Sigmoid colon (tissue), 3 donors: ENCODE measurements around the gene NUDT6.

Source experiments
- CTCF ChIP-seq, 4 experiments: fragments of 450-650 bp in 3 of 4; fragments of 200-600 bp in 1 of 4; IDR thresholded peaks; one replicate each; pipeline ENCODE4 v1.5.1; 2016 to 2019; ENCODE audit warnings: antibody characterized with exemption in 4 of 4, mild to moderate bottlenecking in 3 of 4, moderate library complexity in 2 of 4
- POLR2A ChIP-seq, 2 donors: fragments of 450-650 bp; IDR thresholded peaks; one replicate each; pipeline ENCODE4 v1.6.1; 2016; ENCODE audit warnings: antibody characterized with exemption in 2 of 2, mild to moderate bottlenecking in 2 of 2, moderate library complexity in 2 of 2

- peak; percentile 26 to 55 (median 44) for TF ChIP-seq CTCF (IDR thresholded peaks at IDR 0.05)
- no peak for TF ChIP-seq POLR2A (IDR thresholded peaks at IDR 0.05)
Observed at GRCh38 chr4:122914292-122914904, 8.0 kb downstream of the NUDT6 start.
